B cell (primary cell): Measurements from ENCODE around the gene ADAMTS8. TPM values are rescaled to one million over a fixed set of nuclear protein-coding genes. Genes with fewer than 3 reads are reported as not detected.

Experiments
- ATAC-seq: fragments of 200-7000 bp; cut with Tn5 transposase; one replicate; pipeline ENCODE4 v1.10.0; 2021; ENCODE audit warnings: low read depth, mild to moderate bottlenecking, moderate number of reproducible peaks, moderate library complexity
- CTCF ChIA-PET: fragments of 350-600 bp; sonication (Branson Sonifier 250); formaldehyde crosslinking; loops from one replicate; lab custom pipeline; 2021; ENCODE audit warnings: antibody characterized with exemption, inconsistent platforms; lab: Charles Lee
- POLR2A ChIA-PET: fragments of 350-600 bp; sonication (Branson Sonifier 250); formaldehyde crosslinking; loops from one replicate; lab custom pipeline; 2021; ENCODE audit warnings: antibody characterized with exemption; lab: Charles Lee
- DNase-seq: peaks from one replicate; pipeline ENCODE4 v3.0.0; 2013
- H2AFZ ChIP-seq: 2 replicates; pipeline ENCODE4 v1.6.1; 2012; ENCODE audit warnings: mild to moderate bottlenecking, low read depth, low read length; ENCODE audit not compliant: insufficient read depth, poor library complexity, severe bottlenecking
- H3K27ac ChIP-seq, 2 donors: 1 replicate in 1 of 2; 2 replicates in 1 of 2; pipeline ENCODE4 v1.5.1; 2012 to 2013; ENCODE audit warnings: low read length in 2 of 2, mild to moderate bottlenecking in 2 of 2, moderate library complexity in 1 of 2
- H3K27me3 ChIP-seq, 4 experiments: fragments of 200-600 bp in 1 of 4; sonication (generic) in 1 of 4; replicated peaks in 1 of 4; 1 replicate in 2 of 4; 2 replicates in 2 of 4; pipeline versions ENCODE4 v1.6.1 to v1.7.0; 2013 to 2016; ENCODE audit warnings: low read length in 3 of 4, mild to moderate bottlenecking in 2 of 4, mixed read lengths in 1 of 4, moderate library complexity in 1 of 4; ENCODE audit not compliant: insufficient read depth in 4 of 4, control insufficient read depth in 3 of 4; ENCODE audit errors: control extremely low read depth in 1 of 4
- H3K36me3 ChIP-seq, 2 experiments: replicated peaks in 1 of 2; 1 replicate in 1 of 2; 2 replicates in 1 of 2; pipeline versions ENCODE4 v1.6.1 to v1.7.1; 2013; ENCODE audit warnings: low read length in 1 of 2; ENCODE audit not compliant: insufficient read depth in 2 of 2, control insufficient read depth in 1 of 2; ENCODE audit errors: control extremely low read depth in 1 of 2, extremely low read depth in 1 of 2
- H3K4me1 ChIP-seq, 2 donors: fragments of 200-600 bp in 1 of 2; sonication (generic) in 1 of 2; 1 replicate in 1 of 2; 2 replicates in 1 of 2; pipeline versions ENCODE4 v1.5.1 to v1.6.1; 2013 to 2017; ENCODE audit warnings: low read length in 2 of 2; ENCODE audit not compliant: control insufficient read depth in 2 of 2, insufficient read depth in 2 of 2
- H3K4me2 ChIP-seq: replicated peaks from 2 replicates; pipeline ENCODE3; 2012; ENCODE audit warnings: mild to moderate bottlenecking, low read depth, low read length; ENCODE audit not compliant: poor library complexity, severe bottlenecking
- H3K4me3 ChIP-seq, 5 experiments: fragments of 200-600 bp in 1 of 5; sonication (generic) in 1 of 5; 1 replicate in 3 of 5; 2 replicates in 2 of 5; pipeline versions ENCODE4 v1.5.1 to v1.7.0; 2011 to 2016; ENCODE audit warnings: low read length in 4 of 5, mild to moderate bottlenecking in 4 of 5, low read depth in 2 of 5, control low read depth in 1 of 5, moderate library complexity in 1 of 5; ENCODE audit not compliant: insufficient read depth in 1 of 5; ENCODE audit errors: control extremely low read depth in 1 of 5, extremely low read depth in 1 of 5
- H3K79me2 ChIP-seq: fragments of 200-600 bp; sonication (generic); one replicate; pipeline ENCODE4 v1.6.0; 2016; ENCODE audit warnings: low read length; ENCODE audit not compliant: control insufficient read depth, insufficient read depth
- H3K9ac ChIP-seq: fragments of 200-600 bp; sonication (generic); 2 replicates; pipeline ENCODE4 v1.6.1; 2017; ENCODE audit warnings: mild to moderate bottlenecking, low read length, moderate library complexity
- H3K9me3 ChIP-seq, 3 donors: one replicate each; pipeline versions ENCODE4 v1.6.1 to v1.7.1; 2013; ENCODE audit warnings: low read length in 2 of 3; ENCODE audit not compliant: control insufficient read depth in 2 of 3, insufficient read depth in 1 of 3; ENCODE audit errors: control extremely low read depth in 1 of 3
- H4K20me1 ChIP-seq: 2 replicates; pipeline ENCODE4 v1.6.0; 2012; ENCODE audit warnings: mild to moderate bottlenecking, low read length; ENCODE audit not compliant: insufficient read depth, control insufficient read depth, poor library complexity, severe bottlenecking
- H3K27ac Mint-ChIP-seq: one replicate; pipeline ENCODE4 v1.8.0; 2021; ENCODE audit warnings: mixed read lengths
- H3K27me3 Mint-ChIP-seq: one replicate; pipeline ENCODE4 v1.8.0; 2021; ENCODE audit warnings: mixed read lengths
- H3K4me1 Mint-ChIP-seq: one replicate; pipeline ENCODE4 v1.8.0; 2021; ENCODE audit warnings: mixed read lengths
- H3K4me3 Mint-ChIP-seq: one replicate; pipeline ENCODE4 v1.8.0; 2021; ENCODE audit warnings: mixed read lengths
- H3K9me3 Mint-ChIP-seq: one replicate; pipeline ENCODE4 v1.8.0; 2022; ENCODE audit warnings: mixed read lengths; ENCODE audit not compliant: insufficient read depth
- CTCF ChIP-seq: fragments of 200-600 bp; IDR thresholded peaks from one replicate; pipeline ENCODE4 v1.8.0; 2022; ENCODE audit warnings: antibody characterized with exemption, mild to moderate bottlenecking
- EZH2 ChIP-seq: IDR thresholded peaks from 2 replicates; pipeline ENCODE4 v1.6.1; 2012; ENCODE audit warnings: borderline replicate concordance, low read depth, mild to moderate bottlenecking, moderate library complexity, low read length; ENCODE audit not compliant: insufficient read depth, poor library complexity, severe bottlenecking
- WGBS: methylation state at CpG from one replicate; pipeline ENCODE4 v1.1.5; 2013; ENCODE audit warnings: missing lambda C conversion rate; ENCODE audit not compliant: insufficient coverage; 5-methylcytosine and 5-hydroxymethylcytosine counted together
- intact Hi-C: fragments of 100-400 bp; cut with micrococcal nuclease; formaldehyde crosslinking; loops from one replicate; pipeline ENCODE4 v1.10.0; 2022
- polyA plus RNA-seq: library from polyadenylated mRNA; depleted of rRNA; stranded (reverse); fragments of >200 nt; gene quantifications from 2 replicates; pipeline ENCODE4 v1.2.3, GENCODE V29; 2012
- total RNA-seq, 2 donors: library from RNA; stranded (reverse); fragments of 120-200 nt in 1 of 2; gene quantifications; 1 replicate in 1 of 2; 2 replicates in 1 of 2; pipeline versions ENCODE4 v1.2.3 to v1.2.4, GENCODE V29; 2013 to 2022

ADAMTS8 gene
- total and polyA plus RNA-seq, 2 donors (not counting 1 experiment from before 2014, with no cell fraction given): not detected

- Histone ChIP-seq H3K27ac (no peak overlapping the region), H3K4me2 (no peak overlapping the region), H3K36me3 (no peaks in the 10 kb centered on the region), H3K27me3 (no peaks in the 10 kb centered on the region), H3K4me3 (no peak overlapping the region), H3K9me3 (no peaks in the 10 kb centered on the region), H4K20me1 (no peaks in the 10 kb centered on the region), H2AFZ (no peak overlapping the region), H3K4me1 (no peaks in the 10 kb centered on the region), H3K79me2 (no peaks in the 10 kb centered on the region), H3K9ac (no peak overlapping the region)
- ChIA-PET CTCF (no interaction called here), POLR2A (no interaction called here)
- WGBS: 92% methylated on average over 7 of the region's 10 CpGs
- TF ChIP-seq EZH2: no peak
- TF ChIP-seq CTCF: no peak
- intact Hi-C loops: no loop called here
- Mint-ChIP-seq H3K4me3 (no peak overlapping the region), H3K27me3 (peaks cover 5% of the 10 kb centered on the region), H3K27ac (no peak overlapping the region), H3K9me3 (no peaks in the 10 kb centered on the region), H3K4me1 (no peaks in the 10 kb centered on the region)
- DNase-seq: no peak
- ATAC-seq: no peak
Observed at GRCh38 chr11:130475426-130476053, 47.1 kb upstream of the ADAMTS8 start.

- Mint-ChIP-seq H3K4me3 (no peak overlapping the region), H3K4me1 (no peaks in the 10 kb centered on the region), H3K27ac (no peak overlapping the region), H3K27me3 (peaks cover 5% of the 10 kb centered on the region), H3K9me3 (no peaks in the 10 kb centered on the region)
- ATAC-seq (no peak), DNase-seq (no peak)
- Histone ChIP-seq H3K4me3 (no peak overlapping the region), H3K4me2 (no peak overlapping the region), H3K27ac (no peak overlapping the region), H2AFZ (no peak overlapping the region), H3K27me3 (no peaks in the 10 kb centered on the region), H3K4me1 (no peaks in the 10 kb centered on the region), H3K9ac (no peak overlapping the region), H3K9me3 (no peaks in the 10 kb centered on the region), H3K79me2 (no peaks in the 10 kb centered on the region), H4K20me1 (no peaks in the 10 kb centered on the region), H3K36me3 (no peaks in the 10 kb centered on the region)
- CTCF ChIA-PET: no interaction called here
- POLR2A ChIA-PET: no interaction called here
- TF ChIP-seq CTCF (no peak), EZH2 (no peak)
- intact Hi-C loops: no loop called here
- 88% methylated on average over 9 of the region's 12 CpGs for WGBS
Observed at GRCh38 chr11:130474637-130475400, 46.4 kb upstream of the ADAMTS8 start.
